Activated CD4-positive, alpha-beta T cell treated with anti-CD3 and anti-CD28 coated beads, Interleukin-2, amount 50 U/mL, for 4 hours (primary cell): ENCODE measurements around the gene LGALS8.
"Not testable (repeated sequence)": the region's sequence is repeated elsewhere in the genome, so short reads cannot be mapped to it uniquely, and the experiment has no call there.

ENCODE experiments used
- DNase-seq, 2 experiments: peaks; one replicate each; pipeline ENCODE4 v3.0.0-alpha.2; 2020

The LGALS8 gene

DNA sequence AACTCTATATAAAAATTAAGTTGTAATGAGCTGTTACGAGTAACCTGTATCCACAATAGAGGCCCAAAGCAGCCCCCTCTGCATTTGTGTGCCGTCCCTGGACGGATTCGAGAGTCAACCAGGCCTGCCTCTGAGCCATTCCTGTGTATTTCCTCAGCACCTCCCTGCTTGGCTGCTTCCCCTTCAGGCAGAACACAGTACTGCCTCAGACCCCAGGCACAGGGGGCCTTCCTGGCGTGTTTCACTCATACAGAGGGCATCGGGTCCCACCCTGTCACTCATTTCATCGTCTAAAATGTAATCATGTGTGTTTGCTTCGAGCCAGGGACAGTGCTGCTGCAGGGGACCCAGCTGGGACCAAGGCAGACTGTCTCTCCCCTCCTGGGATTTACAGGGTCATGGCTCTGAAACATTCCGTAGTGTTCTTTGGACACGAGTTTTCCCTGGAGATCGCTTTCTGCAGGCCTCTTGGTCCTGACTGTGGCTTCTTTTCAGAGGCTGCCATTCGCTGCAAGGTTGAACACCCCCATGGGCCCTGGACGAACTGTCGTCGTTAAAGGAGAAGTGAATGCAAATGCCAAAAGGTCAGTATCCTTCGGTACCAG lies 19.4 kb downstream of the LGALS8 start:
- no peak for DNase-seq

DNA sequence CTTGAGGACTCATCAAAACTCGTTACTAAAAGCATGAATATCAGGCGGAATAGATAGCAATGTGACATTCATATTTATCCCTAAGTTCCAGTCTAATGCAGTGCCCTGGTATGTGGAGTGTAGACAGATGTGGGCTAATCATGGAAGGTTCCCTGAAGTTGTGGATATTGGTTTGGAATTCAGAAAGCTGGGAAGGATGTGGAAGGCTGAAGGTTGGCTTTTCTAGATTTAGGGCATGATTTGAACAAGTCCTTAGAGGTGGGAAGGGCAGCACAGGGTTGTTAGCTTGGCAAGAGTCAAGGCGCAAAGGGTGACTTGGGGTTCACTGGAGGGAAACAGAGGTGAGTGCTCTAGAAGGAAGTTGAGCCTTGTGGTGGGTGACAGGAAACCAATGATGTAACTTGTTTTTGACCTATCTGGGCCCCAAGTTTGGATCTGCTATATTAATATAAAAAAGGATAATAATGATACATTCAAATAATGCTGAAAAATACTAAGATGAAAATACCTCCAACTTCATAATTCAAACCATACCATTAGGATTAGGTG lies 21.9 kb downstream of the LGALS8 start:
- no peak for DNase-seq

DNA sequence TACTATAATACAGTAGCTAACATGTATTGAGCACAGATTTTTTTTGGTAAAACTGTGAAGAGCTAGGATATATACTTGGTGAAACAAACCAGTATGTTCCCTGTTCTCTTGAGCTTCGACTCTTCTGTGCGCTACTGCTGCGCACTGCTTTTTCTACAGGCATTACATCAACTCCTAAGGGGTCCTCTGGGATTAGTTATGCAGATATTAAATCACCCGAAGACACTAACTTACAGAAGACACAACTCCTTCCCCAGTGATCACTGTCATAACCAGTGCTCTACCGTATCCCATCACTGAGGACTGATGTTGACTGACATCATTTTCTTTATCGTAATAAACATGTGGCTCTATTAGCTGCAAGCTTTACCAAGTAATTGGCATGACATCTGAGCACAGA lies 24.7 kb downstream of the LGALS8 start:
- DNase-seq = no peak

DNA sequence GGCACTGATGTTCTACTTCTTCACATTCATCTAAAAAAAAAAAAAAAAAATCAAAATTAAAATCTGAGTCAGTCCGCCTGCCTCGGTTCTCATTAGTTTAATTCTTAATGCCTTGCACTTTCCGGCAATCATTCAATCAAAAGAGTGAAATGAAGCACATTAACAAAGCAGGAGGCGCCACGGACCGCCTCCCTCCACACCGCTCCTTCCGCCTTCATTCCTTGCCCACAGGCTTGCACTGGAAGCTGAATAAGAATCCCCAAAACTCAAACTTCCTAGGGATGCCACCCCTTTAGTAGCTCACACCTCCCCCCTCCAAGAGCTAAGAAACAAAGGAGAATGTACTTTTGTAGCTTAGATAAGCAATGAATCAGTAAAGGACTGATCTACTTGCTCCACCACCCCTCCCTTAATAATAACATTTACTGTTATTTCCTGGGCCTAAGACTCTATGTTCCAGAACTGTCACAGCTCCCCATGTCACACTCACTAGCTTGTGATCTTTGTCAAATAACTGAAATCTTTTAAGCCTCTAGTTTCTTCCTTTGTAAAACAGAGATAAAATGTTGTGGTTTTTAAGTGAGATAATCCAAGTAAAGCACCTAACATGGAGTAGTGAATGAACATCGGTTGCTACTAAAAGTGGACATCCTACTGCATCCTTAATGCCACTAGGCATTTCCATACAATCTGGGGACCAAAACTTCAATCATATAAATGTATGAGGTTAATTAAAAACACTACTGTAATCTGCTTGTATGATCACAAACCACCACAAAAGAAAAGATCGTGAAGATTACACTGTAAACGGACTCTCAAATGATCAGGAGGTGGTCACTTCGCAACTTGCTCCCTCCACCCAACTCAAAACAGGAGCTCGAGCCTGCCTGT lies 27.4 kb downstream of the LGALS8 start:
- DNase-seq = no peak

DNA sequence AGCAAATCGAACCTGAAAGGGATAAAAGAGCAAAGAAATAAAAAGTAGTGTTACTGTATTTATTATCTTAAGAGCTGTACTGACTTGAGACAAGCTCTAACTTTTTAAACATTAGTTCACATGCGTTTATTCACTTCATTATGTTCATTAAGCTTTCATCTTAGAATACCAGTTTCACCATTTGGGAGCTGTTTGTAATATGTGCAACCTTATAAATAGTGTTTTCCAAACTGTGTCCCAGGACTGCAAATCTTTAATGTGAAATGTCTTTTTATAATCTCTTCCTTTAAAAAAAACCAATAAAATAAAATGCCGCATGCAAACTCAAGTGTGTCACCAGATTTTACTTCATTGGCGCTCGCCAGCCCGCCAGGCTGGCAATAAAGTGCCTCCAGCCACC lies 28.3 kb downstream of the LGALS8 start:
- no peak for DNase-seq

DNA sequence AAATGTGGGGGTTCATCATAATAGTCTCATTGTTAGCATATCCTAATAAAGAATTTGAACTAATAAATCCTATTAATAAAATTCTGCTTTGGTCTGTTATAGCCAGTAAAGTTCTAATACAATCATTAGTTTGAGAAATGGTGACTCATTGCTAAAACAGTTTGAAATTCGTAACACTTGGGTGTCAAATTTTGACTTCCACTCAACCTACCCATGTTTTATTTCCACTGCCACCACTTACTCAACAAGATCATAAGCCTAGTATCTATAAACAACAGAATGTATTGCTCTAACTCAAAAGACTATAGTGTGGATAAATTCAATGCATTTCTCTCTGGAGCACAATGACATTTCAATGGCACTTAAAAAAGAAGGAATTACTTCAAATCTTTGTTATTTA lies 29.1 kb downstream of the LGALS8 start:
- DNase-seq = no peak

DNA sequence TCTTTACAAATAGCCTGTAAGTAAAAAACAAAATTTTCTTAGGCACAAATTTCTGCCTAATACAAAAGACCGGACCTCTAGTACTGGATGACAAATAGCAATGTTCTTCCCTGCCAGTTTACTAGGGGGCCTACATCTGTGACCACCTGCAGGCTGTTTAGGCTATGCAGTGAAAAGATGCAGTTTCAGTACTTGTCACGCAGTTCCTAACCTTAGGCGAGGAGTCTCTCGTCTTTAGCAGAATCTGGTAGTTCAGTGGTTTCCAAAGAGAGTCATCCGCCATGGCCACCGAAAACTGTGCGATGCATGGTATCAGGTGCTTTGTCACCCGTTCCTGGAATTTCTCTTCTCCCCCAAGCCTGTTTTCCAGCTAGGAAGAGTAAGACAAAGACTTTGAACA lies 29.6 kb downstream of the LGALS8 start:
- DNase-seq = no peak

DNA sequence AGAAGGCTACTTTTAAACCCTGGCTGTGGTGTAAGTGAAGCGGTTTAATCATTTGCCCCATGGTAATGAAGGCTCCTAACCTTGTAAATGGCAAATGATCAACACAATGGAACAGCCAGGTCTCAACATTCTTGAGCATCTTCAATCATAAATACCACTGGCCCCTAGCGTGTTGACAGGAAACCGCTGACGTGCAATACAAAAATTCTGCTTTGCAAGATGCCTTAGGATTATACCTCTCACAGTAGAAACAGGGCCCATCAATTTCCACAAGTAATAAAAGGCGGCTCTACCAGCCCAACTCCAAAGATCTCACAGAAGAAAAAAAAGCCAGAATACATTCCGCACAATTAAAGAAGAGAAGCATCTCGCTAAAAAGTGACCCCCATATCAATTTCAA lies 32.8 kb downstream of the LGALS8 start:
- DNase-seq = no peak

DNA sequence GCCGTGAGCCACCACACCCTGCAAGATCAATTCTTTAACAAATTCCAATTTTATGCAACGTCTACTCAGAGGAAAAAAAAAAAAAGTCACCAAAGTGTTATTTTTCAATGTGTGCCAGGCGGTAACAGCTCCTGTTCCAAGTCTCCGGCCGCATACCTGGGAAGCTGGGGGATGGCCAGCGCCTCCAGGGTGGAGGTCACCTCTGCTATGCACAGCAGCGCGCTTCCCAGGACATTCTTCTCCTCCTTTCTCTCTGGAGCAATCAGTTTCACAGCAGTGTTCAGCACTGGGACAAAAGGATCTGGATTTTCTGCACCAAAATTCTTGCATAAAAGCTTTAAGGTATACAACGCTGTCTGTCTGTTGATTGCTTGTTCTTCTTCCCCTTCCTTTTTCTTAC lies 34.3 kb downstream of the LGALS8 start:
- DNase-seq = no peak

DNA sequence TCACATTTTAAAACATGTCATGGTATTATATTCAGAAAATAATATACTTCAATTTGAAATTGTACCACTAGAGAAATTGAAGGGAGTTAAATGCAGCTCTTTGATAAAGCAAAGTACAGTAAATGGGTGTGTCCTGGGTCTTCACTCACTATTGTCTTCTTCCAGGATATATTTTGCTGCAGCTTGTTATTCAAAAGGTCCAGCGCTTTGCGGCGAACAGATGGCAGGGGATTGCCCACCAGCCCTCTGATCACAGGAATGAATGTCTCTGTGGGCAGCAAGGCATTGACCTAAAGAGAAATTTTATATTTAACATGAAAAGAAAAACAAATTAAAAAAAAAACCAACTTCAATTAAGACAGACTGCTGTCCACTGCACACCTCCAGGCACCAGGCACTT lies 35.1 kb downstream of the LGALS8 start:
- no peak for DNase-seq

DNA sequence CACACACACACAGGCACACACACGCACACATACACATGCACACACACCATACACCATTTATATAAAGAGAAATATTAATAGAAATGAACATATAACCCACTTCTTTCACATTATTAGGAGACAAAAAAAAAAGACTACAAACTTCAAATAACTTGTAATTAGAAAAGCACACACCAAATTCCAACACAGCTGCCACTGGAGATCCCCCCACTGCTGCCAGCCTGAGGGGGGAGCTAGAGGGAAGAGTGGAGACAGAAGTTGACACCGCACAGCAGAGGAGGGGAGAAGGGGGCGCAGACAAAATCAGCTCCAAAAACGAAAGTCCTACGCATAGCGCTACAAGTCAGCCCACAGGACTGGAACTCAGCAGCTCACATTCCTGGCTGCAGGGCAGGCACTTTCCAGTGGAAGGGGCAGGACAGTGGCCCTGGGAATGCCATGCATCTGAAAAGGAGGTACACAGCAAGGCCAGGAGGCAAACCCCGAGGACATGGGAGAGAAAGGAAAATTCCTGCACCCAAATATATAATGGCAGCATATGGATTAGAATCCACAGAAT lies 36.5 kb downstream of the LGALS8 start:
- DNase-seq = no peak

DNA sequence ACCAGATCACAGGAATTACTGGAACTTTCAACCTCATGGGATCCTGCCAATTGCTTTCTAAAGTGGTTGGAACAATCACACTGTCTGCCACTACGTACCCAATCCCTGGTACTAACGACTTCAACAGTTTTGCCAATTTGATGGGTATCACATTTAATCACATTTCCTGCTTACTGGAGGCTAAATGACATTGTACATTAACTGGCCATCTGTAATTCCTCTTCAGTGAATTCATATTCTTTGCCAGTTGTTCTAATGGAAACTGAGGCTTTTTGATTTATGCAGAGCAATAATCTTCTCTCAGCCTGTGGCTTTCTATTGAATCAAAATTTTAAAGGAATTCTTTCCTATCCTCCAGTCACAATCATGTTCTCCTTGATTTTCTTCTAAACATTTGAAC lies 38.2 kb downstream of the LGALS8 start:
- no peak for DNase-seq

DNA sequence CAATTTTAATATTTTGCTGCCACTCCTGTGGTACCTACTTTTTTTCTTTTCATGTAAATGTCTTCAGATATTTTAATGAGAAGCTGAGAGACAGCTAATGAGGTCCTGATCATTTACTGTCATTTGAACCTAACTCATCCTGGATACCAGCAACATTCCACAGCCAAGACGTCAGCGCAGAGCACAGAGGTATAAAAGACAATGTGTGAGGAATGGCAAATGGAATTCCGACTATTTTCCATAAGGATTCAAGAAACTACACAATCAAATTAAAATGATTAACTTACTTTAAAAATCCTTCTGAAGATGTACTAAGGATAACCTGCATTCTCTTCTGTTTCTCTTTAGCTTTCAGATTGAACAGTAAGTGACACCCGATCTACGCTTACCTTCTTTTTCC lies 41.7 kb downstream of the LGALS8 start:
- DNase-seq = no peak

DNA sequence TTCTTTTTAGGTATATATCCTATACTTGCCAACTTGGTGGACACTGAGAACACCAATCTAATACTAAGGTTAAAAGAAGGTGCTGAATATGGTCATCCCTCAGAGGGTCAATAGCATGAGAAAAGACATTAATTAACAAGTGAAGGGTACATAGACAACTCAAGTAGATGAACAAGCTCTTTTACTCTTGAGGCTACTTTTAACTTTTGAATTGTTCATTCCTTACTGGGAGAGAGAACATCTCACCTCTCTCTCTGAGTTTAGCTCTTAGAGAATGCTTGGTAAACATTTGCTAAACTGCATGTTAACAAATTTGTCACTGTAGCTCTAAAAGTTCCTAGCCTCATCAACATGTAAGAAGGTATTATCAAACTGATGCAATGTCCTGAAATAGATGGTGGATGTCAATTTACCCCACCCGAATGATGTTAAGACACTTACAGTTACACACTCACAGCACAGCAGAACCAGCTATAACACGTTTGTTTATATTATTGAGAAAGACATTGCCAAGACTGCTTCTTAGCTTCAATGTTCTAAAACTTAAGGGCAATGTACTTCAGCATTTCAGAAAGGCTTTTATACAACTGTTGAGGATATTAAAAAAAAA lies 44.6 kb downstream of the LGALS8 start:
- DNase-seq = no peak

DNA sequence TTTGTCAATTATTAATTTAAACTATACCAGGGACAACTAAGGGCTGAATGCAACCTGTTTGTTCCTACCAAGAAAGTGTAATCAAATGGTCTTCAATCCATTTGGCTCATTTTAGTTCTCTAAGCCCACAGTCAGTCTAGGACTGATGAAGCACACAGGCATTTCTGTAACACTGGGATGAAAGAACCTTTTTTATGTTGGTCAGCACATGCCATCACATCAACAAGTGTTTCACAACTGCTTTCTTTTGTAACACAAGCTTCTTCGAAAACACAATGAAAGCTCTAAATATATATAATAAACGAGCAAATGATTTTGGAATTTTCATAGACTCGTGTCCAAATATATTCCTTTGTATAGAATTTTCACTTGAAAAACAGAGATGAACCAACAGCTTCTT lies 51.7 kb downstream of the LGALS8 start:
- DNase-seq = no peak

DNA sequence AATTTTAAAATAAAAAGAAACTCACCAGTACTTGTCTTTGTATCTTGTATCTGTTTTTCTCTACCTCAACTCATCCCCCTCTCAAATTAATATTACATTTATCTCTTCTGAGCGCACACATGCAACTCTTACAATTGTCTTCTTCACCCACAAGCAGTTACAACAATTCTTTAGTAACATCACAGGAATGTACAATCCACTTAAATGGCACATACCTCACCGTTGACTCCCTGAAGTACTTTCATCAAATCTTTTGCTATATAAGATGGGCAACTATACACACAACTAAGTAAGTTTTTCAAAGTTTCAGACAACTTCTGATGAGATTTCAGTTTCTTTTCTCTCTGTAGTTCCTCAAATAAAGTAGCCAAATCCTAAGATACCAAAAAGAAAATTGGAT lies 52.2 kb downstream of the LGALS8 start:
- DNase-seq = no peak

DNA sequence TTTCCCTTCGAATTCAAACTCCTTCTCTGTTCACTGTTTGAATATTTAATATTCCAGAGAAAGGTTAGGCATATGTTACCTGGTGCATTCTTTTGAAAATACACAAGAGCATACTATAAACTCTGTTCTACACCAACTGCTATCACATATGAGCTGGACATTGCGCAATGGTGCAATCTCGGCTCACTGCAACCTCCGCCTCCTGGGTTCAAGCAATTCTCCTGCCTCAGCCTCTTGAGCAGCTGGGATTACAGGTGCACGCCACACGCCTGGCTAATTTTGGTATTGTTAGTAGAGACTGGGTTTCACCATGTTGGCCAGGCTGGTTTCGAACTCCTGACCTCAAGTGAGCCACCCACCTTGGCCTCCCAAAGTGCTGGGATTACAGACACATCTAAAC lies 53.3 kb downstream of the LGALS8 start:
- not testable (repeated sequence) for DNase-seq

DNA sequence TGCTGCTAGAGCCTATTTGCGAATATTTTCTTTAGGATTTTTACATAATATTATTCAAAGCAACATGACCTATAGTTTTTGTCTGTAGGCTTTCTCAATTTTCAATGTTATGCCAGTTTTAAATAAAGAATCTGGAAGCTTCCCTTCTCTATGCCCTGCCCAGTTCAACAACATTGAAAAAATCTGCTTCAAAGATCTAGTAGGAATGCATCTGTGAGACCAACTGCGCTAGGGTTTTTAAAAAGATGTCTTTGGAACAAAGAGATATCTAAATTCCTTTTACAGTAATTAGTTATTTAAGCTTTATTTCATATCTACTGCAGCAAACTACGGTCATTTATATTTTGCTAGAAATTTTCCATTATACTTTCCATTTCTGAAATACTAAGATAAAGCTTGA lies 54.9 kb downstream of the LGALS8 start:
- DNase-seq = no peak

DNA sequence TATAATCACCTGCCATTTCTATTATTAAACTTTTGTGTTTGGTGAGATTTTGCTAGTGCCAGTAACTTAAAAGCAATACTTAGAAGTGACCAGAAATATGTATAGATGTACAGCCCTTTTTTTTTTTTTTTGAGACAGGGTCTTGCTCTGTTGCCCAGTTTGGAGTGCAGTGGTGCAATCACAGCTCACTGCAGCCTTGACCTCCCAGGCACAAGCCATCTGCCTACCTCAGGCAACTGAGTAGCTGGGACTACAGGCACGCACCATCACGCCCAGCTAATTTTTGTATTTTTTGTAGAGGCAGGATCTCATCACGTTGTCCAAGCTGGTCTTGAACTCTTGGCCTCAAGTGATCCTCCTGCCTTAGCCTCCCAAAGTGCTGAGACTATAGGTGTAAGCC lies 56.6 kb downstream of the LGALS8 start:
- not testable (repeated sequence) for DNase-seq

DNA sequence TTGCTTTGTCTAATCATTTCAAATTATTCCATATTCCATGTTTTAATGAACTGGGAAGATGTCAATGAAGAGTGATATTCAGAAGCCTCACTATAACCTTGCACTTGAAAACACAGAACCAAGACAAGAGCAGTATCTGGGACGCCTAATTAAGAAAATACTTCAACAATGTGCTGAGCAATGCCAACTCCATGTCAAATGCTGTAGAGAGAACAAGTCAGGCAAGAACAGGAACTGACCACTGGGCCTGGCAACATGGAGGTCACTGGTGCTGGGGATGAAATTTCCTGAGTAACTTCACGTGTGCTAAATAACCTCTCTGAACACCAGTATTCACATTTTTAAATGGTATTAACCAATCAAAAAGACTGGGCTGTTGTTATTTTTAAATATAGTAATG lies 57.7 kb downstream of the LGALS8 start:
- DNase-seq = no peak

DNA sequence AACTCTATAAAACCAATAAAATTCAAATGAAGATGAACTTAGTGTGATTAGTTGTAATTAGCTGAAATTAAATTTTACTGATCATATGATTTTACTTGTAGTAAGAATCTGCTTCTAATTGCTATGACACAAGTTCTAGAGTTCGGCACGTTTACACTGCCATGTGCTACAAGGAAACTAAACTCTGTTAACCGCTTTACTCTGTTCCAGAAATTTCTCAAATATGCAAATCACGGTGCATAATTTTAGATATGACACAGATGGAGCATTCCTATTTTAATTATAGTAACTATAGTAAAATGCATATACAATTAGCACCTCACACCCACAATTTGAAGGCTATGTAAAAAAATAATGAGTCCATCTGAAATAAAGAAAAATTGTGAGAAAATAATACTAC lies 65.7 kb downstream of the LGALS8 start:
- no peak for DNase-seq

DNA sequence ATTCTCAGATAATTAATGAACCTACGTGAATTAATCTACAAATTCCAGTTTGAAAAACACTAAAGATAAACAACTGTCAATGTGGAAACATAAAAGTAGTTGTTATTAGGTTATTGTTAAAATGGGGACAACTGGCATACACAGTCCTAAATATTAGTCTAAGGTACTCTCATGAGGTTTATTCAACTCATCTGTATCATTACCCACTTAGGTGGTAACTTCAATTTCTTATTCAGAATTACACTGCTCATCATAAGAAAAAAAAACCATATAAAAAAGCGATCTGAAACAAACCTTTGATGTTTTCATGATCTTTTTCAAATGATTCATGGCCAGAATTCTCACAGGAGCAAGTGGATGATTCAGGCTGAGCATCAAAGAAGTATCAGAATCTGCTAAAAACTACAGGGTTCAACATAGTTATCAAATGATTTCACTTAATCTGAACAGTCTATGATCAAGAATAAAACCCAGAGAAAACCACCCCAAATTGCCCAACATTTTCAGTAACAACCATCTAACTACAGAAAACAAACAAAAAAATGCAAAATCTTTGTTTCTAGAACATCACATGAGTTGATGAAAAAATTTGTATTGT lies 66.9 kb downstream of the LGALS8 start:
- DNase-seq = no peak

DNA sequence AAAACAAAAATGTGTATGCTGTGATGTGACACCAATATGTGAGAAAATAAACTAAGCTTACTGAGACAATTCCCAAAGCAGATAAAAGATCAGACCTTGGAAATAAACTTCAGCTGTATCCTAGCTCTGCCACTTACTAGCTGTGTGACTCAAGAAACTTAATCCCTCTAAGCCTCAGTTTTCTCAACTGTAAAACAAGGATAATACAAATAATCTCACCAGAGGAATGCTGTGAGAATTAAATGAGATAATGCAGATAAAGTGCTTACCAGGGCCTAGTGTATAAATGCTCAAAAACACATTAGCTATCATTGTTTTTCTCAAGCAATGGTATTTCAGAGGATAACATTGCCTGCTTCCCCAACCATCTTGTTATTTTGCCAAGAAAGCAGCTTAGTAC lies 78.4 kb downstream of the LGALS8 start:
- no peak for DNase-seq
